Stimulated activated CD4-positive, alpha-beta T cell treated with anti-CD3 and anti-CD28 coated beads, TNF-alpha, amount 100 ng/mL, for 1 hour (primary cell): ENCODE data around the gene PTPN6.

Experiments
- DNase-seq, 3 donors: peaks; one replicate each; pipeline ENCODE4 v3.0.0-alpha.2; 2020; ENCODE audit warnings: low read depth in 3 of 3, low spot score in 1 of 3

The PTPN6 gene

DNA sequence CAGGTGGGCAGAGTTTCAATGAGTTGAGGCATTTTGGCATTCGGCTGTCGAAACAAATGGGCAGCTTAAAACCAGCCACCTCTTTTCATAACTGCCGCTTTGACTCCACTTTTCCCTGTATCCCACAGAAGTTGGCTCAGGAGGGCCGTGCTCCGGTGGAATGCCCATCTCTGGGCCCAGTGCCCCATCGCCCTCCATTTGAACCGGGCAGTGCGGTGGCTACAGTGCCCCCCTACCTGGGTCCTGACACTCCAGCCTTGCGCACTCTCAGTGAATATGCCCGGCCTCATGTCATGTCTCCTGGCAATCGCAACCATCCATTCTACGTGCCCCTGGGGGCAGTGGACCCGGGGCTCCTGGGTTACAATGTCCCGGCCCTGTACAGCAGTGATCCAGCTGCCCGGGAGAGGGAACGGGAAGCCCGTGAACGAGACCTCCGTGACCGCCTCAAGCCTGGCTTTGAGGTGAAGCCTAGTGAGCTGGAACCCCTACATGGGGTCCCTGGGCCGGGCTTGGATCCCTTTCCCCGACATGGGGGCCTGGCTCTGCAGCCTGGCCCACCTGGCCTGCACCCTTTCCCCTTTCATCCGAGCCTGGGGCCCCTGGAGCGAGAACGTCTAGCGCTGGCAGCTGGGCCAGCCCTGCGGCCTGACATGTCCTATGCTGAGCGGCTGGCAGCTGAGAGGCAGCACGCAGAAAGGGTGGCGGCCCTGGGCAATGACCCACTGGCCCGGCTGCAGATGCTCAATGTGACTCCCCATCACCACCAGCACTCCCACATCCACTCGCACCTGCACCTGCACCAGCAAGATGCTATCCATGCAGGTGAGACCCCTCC is 12.6 kb upstream of the PTPN6 start:
- no peak for DNase-seq

- DNase-seq: no peak
Observed at GRCh38 chr12:6939191-6939540, 12.0 kb upstream of the PTPN6 start.

GRCh38 chr12:6941267-6941666 is 9.9 kb upstream of the PTPN6 start:
- DNase-seq: no peak

- DNase-seq: no peak
Observed at GRCh38 chr12:6941782-6942181, 9.4 kb upstream of the PTPN6 start.

DNA sequence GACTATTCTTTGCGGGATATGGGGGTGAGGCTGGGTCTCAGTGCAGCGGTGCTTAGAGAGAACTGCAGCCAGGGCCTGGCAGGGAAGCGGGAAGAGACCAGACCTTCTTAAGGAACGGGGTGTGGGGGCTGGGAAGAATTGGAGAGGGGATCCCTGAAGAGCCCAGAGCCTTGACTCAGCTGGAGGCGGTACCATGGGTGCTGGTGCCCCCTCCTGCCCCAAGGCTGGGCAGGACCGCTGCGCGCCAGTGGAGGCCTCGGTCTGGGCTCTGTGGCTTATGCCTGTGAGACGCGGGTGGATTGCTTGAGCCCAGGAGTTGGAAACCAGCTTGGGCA is 8.9 kb upstream of the PTPN6 start:
- DNase-seq: no peak

DNA sequence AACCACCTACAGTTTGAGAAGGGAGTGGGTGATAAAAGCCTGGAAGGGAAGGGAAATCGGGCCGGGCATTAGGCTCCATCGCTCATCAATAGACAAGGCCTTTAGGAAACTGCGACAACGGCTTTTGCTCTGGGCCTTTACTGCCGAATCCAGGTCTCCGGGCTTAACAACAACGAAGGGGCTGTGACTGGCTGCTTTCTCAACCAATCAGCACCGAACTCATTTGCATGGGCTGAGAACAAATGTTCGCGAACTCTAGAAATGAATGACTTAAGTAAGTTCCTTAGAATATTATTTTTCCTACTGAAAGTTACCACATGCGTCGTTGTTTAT is 7.8 kb upstream of the PTPN6 start:
- DNase-seq: peak in 2 of 3 donors; percentile 57 to 72

GRCh38 chr12:6943722-6944380 is 7.3 kb upstream of the PTPN6 start, which contains the start of the genes C12orf57 and RNU7-1:
Gene C12orf57 (plus strand): TSS chr12:6944022. CDS start chr12:6944122, 100 bp downstream.
Gene RNU7-1 (plus strand): TSS chr12:6943816.
- no peak for DNase-seq

GRCh38 chr12:6944381-6945186 is 6.6 kb upstream of the PTPN6 start:
- peak in 2 of 3 donors; percentile 74 to 76 for DNase-seq

DNA sequence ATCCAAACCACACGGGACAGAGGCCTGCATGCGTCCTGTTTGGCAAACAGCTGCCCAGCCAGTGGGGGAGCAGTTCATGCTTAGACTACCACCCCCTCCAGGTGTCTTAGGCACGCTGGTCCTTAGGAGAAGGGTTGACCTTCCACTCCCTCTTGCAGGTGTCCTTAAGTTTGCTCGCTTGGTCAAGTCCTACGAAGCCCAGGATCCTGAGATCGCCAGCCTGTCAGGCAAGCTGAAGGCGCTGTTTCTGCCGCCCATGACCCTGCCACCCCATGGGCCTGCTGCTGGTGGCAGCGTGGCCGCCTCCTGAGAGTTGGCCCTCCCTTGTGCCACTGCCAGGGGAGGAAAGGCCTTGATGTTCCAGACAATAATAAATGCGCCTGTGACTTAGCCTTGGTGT is 5.5 kb upstream of the PTPN6 start:
- DNase-seq: no peak

DNA sequence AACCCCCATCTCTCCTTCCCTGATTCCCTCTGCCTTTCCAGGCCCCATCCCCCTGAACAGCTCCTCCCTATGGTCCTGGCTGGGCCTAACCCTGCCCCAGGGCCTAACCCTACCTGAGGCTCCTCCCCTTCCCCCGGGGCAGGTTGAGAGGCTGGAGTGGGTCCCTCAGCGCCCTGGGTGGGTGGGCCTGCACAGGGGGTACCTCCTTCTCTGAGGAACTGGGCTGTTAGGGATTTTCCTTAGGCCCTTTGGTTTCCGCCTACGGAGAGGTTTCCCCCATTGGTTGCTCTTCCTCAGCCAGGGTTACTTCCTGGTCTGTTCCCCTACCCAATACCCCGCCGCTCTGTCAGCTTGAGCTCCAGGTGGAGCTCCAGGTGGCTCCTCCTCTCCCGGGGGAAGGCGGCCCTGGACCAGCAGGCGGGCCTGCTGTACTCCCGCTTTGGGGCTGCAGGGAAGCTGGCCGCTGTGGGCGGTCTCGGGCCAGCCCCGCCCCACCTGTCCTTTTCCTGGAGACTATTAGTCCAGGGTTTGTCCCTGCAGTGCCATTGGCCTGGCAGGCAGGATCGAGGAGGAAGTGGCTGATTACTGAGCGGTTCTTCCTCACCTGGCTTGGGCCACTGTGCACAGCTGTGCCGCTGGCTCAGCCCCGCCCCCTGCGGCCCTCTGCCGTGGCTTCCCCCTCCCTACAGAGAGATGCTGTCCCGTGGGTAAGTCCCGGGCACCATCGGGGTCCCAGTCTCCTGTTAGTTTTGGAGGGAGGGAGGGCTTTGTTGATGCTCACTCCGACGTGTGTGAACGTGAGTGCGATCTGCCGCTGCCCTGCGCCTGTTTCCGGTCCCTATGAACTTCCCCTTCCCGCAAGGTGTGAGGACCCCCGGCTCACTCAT is 4.9 kb upstream of the PTPN6 start:
- no peak for DNase-seq

GRCh38 chr12:6946920-6947374 is 4.2 kb upstream of the PTPN6 start:
- no peak for DNase-seq

DNA sequence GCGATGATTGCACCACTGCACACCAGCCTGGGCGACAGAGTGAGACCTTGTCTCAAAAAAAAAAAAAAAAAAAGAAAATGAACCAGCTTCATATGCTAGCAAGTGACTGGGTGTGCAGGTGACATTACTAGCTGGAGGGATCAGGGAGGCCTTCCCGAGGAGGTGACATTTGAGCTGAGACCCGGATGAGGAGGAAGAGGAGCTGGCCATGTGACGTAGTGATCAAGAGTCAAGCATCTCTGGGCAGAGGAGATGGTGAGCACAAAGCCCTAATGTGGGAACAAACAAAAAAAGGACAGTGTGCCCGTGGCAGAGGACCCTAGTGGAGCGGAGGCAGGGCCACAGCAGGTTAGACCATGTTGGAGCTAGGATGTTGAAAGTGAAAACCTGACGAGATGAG is 3.5 kb upstream of the PTPN6 start:
- DNase-seq: no peak

DNA sequence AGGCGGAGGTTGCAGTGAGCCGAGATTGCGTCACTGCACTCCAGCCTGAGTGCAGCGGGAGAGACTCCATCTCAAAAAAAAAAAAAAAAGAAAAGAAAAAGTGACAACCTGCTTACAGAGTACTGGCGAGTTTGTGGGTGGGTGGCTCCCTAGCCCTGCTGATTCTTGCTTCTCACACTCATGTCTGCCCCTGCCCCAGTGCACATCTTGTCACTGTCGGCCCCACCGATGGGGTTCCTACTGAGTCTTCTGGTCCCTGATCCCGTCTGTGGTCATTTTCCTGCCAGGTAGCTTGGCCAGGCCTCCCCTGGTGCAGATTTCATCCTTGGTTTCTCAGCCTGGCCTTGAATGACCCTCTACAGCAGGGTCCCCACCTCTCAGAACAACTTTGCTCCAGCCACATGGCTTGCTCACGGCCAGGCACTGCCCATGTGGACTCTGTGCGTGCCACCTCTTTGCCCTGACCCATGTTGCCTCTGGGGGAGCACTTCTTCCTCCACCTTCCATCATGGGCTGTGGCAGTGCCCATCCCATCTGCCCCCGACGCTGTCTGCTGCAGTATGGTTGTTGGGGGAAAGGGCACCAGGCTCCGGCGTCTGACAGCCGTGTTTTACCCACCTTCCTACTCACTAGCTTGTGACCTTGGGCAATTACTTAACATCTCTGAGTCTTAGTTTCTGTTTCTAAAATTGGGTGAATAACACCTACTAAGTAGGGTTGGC is 2.1 kb upstream of the PTPN6 start:
- no peak for DNase-seq

DNA sequence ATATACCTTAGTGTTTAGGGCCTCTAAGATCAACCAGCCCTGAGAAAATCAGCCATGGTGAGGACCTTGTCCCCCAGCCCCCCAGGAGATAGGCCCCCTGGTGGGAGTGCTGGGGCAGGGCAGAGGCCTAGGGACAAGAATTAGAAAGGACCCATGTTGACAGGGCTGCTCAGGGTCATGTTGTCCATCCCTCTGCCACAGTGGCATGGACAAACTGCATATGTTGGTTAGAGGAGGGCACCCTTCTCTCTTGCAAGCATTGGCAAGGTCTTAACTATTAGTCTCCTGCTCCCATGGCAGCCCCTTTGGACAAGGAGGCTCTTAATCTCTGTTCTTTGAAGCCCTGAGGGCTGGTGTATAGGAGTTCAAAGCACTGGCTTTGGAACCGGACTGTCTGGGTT is 755 bp upstream of the PTPN6 start:
- no peak for DNase-seq

- DNase-seq: no peak
Observed at GRCh38 chr12:6951551-6952120, 480 bp downstream of the PTPN6 start.

- no peak for DNase-seq
Observed at GRCh38 chr12:6952121-6952862, 1.1 kb downstream of the PTPN6 start.

DNA sequence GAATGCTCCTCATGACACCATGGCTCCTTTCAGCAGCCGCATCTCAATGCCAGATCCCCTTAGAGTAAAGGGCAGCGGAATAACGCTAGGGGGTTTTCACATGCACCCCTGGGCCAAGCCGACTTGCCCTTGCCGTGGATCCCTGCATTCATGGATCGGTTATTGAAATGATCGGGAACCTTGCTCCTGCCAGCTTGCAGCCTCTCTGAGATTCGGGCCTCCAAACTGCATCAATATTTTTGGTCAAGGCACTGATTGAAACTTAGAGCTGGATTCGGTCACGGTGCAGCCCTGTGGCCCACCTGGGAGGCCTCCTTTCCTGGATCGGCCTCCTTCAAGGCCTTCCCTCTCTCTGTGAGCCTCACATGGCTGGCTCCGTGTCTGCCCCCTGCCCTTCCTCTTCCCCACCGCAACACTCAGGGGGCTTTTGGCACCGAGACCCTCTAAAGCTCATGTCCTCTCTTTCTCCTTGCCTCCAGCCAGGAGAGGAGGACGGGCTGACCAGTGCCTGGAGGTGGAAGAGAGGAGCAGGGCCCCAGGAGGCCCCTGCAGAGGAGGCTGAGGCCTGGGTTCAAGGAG is 1.8 kb downstream of the PTPN6 start:
- DNase-seq: no peak

DNA sequence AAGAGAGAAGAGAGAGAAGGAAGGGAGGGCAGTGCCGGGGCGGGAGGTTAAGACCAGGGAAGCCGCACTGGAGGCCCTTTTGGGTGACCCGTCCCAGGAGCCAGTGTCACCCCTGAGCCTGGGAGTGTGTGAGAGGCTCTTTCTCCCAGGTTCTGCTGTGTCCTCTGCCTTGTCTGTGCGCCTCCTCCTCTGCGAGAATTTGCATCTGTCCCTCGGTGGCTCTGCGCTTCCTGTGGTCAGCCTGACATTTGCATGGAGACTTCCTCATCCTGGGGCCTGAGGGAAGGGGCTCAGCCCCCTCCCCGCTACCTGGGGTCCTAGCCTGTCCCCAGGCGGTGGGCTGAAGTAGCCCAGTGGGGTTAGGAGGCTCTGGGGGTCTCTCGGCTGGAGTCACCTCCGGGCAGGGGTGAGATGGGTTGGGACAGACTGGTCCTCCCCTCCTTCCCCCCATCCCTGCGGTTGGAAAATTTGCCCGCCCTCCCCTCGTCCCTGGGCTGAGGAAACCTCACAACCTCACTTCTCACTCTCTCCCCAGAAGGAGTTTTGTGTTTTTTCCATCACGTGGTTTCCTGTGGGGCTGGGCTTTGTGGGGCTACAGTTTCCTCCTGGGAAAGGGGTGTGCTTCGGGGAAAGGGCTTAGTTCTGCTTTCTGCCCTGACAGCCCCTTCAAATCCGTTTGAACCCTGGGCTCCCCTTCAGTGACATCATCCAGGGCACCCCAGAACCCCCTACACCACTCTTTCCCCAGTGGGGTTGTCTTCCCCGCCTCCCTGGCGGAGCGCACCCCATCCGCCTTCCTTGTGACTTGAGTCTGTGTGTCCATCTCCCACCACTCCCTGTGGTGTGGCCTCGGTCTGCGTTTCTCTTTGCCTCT is 2.5 kb downstream of the PTPN6 start:
- peak in 2 of 3 donors; percentile 65 to 68 for DNase-seq
